ENCODE measurements around the gene TARDBP.

GRCh38 chr1:11042065-11042464 lies 29.6 kb downstream of the TARDBP start:
- TF ChIP-seq CTCF (IDR thresholded peaks at IDR 0.05; ENCODE audit: low read length) (no peak), EZH2 (IDR thresholded peaks at IDR 0.05; ENCODE audit: borderline replicate concordance, low read length) (no peak)

Data from OCI-LY1 (cell line).